ENCODE results near the gene SLC38A4.

Gene SLC38A4

GRCh38 chr12:46830731-46831334 lies 5.0 kb upstream of the SLC38A4 start:
- H4K20me1 ChIP-seq (ENCODE audit: insufficient read depth, low read length) = no peaks in the 10 kb centered on the region
- H3K4me1 ChIP-seq (ENCODE audit: insufficient read depth, low read length) = no peaks in the 10 kb centered on the region
- no peaks in the 10 kb centered on the region for H3K27me3 ChIP-seq (ENCODE audit: insufficient read depth, low read length, poor library complexity)
- H3K4me3 ChIP-seq (ENCODE audit: low read depth in 1 of 2, low read length in 2 of 2) = no peak overlapping the region
- ATAC-seq (ENCODE audit: insufficient read depth, low read depth) (no peak), DNase-seq (no peak)
- no peaks in the 10 kb centered on the region for H3K79me2 ChIP-seq (ENCODE audit: insufficient read depth, low read length)
- no peak for TF ChIP-seq EZH2 (IDR thresholded peaks at IDR 0.05; ENCODE audit: borderline replicate concordance, low read depth, low read length, severe bottlenecking)
- TF ChIP-seq CTCF (IDR thresholded peaks at IDR 0.05; ENCODE audit: borderline replicate concordance, extremely low read depth, low read length, poor library complexity, severe bottlenecking) = no peak
- H3K9ac ChIP-seq (ENCODE audit: low read depth, low read length) = no peak overlapping the region
- H3K27ac ChIP-seq (ENCODE audit: low read length) = no peak overlapping the region
- H3K9me3 ChIP-seq (ENCODE audit: insufficient read depth, low read length, severe bottlenecking) = no peaks in the 10 kb centered on the region
- no peak overlapping the region for H3K4me2 ChIP-seq (ENCODE audit: insufficient read depth, low read length)
- no peaks in the 10 kb centered on the region for H3K36me3 ChIP-seq (ENCODE audit: insufficient read depth, low read length)
- H2AFZ ChIP-seq (ENCODE audit: low read depth, low read length) = no peak overlapping the region

- Histone ChIP-seq H3K4me2 (ENCODE audit: insufficient read depth, low read length) (no peak overlapping the region), H3K79me2 (ENCODE audit: insufficient read depth, low read length) (no peaks in the 10 kb centered on the region), H3K27me3 (ENCODE audit: insufficient read depth, low read length, poor library complexity) (no peaks in the 10 kb centered on the region), H3K4me1 (ENCODE audit: insufficient read depth, low read length) (no peaks in the 10 kb centered on the region), H3K27ac (ENCODE audit: low read length) (no peak overlapping the region), H4K20me1 (ENCODE audit: insufficient read depth, low read length) (no peaks in the 10 kb centered on the region), H3K36me3 (ENCODE audit: insufficient read depth, low read length) (no peaks in the 10 kb centered on the region), H3K9me3 (ENCODE audit: insufficient read depth, low read length, severe bottlenecking) (no peaks in the 10 kb centered on the region), H3K4me3 (ENCODE audit: low read depth in 1 of 2, low read length in 2 of 2) (no peak overlapping the region), H3K9ac (ENCODE audit: low read depth, low read length) (no peak overlapping the region), H2AFZ (ENCODE audit: low read depth, low read length) (no peak overlapping the region)
- no peak for TF ChIP-seq EZH2 (IDR thresholded peaks at IDR 0.05; ENCODE audit: borderline replicate concordance, low read depth, low read length, severe bottlenecking)
- no peak for TF ChIP-seq CTCF (IDR thresholded peaks at IDR 0.05; ENCODE audit: borderline replicate concordance, extremely low read depth, low read length, poor library complexity, severe bottlenecking)
- DNase-seq (no peak), ATAC-seq (ENCODE audit: insufficient read depth, low read depth) (no peak)
Observed at GRCh38 chr12:46824709-46825108, 1.1 kb downstream of the SLC38A4 start.

DNA sequence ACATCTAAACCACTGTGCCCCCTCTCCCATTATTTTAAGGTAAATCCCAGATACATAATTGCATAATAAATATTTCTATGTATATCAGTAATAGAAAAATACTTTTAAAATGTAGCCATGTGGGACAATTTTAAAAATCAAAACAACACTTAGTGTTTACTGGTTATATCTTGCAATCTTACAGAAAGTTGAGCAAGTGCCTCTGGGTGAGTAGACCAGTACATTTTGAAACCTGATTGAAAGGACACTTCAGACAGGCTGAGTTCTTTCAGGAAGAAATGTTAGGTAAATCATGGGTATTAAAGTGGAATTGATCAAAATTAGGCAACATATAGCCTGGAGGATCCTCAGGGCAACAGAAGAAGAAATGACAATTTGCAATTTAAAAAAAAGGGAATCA lies 7.2 kb downstream of the SLC38A4 start:
- DNase-seq = no peak
- Histone ChIP-seq H3K4me1 (ENCODE audit: insufficient read depth, low read length) (no peaks in the 10 kb centered on the region), H3K79me2 (ENCODE audit: insufficient read depth, low read length) (no peaks in the 10 kb centered on the region), H4K20me1 (ENCODE audit: insufficient read depth, low read length) (no peaks in the 10 kb centered on the region), H3K36me3 (ENCODE audit: insufficient read depth, low read length) (no peaks in the 10 kb centered on the region), H2AFZ (ENCODE audit: low read depth, low read length) (no peak overlapping the region), H3K27ac (ENCODE audit: low read length) (no peak overlapping the region), H3K9ac (ENCODE audit: low read depth, low read length) (no peak overlapping the region), H3K4me3 (ENCODE audit: low read depth in 1 of 2, low read length in 2 of 2) (no peak overlapping the region), H3K4me2 (ENCODE audit: insufficient read depth, low read length) (no peak overlapping the region), H3K27me3 (ENCODE audit: insufficient read depth, low read length, poor library complexity) (no peaks in the 10 kb centered on the region), H3K9me3 (ENCODE audit: insufficient read depth, low read length, severe bottlenecking) (no peaks in the 10 kb centered on the region)
- TF ChIP-seq CTCF (IDR thresholded peaks at IDR 0.05; ENCODE audit: borderline replicate concordance, extremely low read depth, low read length, poor library complexity, severe bottlenecking) (no peak), EZH2 (IDR thresholded peaks at IDR 0.05; ENCODE audit: borderline replicate concordance, low read depth, low read length, severe bottlenecking) (no peak)
- ATAC-seq (ENCODE audit: insufficient read depth, low read depth) = no peak

Measured in DND-41 (cell line).